ENCODE data around the gene POU3F1.

POU3F1 gene

DNA sequence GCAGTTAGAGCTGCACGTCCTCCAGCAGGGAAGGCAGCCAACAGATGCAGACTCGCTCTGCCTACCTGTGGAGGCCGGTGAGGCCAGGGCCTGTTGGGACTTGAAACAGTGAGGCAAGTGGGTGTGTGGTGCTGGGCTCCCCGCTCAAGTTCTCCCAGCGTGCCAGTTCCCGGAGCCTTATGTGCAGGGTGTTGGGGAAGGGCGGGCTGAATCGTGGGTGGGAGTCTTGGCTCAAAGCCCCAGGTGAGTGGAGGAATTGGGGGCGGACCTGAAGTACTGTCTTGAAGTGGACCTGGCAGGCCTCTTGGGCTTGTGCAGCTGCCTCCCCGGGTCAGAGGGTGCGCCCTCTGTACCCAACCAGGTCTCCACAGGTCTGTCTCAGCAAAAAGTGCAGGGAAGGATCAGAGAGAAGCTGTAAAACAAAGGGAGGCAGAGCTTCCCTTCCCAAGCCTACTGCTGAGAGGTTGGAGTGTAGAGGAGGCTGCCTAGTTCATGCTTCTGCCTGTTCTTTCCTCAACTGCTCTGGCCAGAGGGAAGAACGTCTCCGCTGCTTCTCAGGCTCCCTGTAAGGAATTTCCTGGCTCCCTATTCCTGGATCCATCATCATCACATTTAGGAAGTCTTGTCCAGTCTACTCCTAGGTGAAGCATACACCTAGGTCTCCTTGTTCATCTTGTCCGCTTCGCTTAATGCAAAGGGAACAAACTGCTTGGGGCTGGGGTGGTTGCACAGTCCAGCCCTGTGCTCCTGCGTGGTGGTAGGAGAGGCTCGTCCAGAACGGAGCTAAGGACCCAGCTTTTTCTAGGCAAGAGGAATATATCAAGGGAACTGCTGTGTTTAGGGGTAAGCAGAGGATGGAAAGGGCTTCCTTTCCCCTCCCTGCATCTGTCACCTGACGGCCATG lies 19.1 kb downstream of the POU3F1 start:
- DNase-seq, result no peak

DNA sequence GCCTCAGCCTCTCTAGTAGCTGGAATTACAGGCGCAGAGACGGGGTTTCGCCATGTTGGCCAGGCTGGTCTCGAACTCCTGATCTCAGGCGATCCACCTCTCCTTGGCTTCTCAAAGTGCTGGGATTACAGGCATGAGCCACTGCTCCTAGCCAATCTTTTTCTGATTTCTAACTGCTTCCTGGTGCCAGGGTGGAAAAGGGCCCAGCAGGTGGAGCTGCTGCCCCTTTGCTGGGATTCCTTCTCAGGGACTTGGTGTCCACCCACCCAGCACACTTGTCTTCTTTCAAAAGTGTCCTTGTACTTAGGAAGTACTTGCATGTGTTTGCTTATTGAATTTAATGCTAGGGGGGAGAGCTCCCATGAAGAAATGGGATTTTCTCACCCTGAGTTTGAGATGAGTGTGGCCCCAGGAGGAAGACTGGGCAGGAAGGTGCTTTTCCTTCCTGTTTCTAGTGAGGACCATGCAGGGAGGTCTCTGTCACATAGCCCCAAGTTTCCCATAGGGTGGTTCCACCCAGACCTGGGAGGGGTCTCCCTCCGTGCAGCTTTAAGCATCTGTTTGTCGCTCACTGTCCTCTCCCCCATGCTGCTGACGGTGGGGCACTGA lies 19.9 kb downstream of the POU3F1 start:
- peak; percentile 67 for DNase-seq

DNA sequence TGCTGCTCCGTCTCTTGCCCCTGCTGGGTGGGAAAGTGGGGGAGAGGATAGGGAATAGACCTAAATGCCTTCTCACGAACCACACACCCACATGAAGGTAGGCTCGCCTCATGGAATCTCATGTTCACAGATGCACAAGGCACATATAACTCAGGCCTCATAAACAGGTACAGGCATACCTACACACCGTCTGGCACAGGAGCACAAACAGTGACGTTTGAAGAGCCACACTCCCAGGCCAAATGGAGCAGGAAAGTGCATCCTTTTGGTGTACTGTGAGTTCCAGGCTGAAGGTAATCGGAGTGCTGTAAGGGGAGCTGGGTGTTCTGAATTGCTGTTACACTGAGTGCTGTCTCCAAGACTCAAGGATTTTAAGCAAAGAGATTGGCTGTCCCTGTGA lies 20.9 kb downstream of the POU3F1 start:
- no peak for DNase-seq

DNA sequence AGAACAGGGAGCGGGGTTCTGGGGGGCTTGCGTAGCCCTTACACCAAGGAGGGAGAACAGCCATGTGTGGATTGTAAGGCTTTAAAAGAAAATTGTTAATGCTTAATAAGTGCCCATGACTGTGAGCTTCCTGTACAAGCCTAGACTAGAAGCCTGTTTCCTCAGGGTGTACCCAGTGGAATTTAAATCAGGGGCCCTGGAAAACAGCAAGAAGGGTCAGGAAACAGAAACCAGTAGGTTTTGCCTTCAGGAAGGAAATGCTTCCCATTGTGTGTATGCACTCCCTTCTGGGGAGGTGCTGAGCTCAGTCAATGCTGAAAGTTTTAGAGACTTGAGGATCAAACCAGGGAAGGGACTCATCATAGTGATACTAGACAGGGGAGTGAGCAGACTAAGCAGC lies 21.4 kb downstream of the POU3F1 start:
- no peak for DNase-seq

DNA sequence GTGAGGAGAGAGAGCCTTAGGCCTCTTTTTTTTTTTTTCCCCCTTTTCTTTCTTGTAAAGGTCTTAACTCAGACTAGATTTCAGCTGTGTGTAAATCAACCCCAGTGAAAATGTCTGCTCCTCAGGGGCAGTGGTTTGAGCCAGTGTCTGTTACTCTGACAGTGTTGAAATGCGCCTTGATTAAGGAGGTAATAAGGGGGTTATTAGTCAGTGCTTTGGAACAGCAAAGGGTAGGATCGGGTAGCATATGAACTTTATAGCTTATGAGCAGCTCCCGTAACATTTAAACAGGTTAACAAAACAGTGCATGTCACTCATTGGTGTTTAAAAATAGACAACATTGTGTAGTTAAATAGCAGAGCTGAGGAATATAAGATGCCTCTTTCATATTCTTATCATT lies 23.8 kb downstream of the POU3F1 start:
- no peak for DNase-seq

DNA sequence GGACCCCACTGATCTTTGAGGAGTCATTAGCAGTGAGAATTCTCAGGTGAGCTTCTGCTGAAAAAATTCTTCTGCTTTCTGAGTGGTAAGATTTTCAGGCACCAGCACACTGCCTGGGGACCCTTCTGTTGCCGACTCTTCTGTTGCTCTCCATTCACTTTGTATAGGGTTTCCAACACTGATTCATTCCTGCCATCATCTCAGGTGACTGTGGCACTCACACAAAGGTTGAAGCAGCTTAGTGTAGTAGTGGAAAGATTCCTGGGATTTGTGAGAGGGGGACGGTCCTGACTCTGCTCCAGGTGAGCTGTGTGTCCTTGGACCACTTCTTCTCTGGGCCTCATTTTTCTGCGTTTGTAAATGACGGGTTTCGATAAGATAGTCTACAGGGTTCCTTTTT lies 24.6 kb downstream of the POU3F1 start:
- DNase-seq, result no peak

DNA sequence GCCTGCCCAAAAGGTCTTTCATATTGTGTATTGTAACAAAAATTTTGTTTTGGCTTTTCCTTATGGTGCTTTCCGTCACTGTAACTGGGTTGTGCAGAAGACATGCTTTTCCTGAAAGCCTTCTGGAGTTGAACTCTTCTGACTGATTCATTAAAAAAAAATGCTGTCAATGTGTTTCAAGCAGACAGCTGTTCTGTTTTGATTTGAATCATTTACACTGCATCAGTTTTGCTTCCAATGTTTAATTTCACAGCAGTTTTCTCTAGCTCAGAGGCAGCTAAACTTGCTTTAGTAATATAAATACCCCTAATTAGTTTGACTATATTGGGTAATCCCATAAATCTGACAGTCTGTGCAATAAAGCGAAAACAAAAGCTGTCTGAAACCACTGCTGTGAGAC lies 26.2 kb downstream of the POU3F1 start:
- peak; percentile 19 for DNase-seq

DNA sequence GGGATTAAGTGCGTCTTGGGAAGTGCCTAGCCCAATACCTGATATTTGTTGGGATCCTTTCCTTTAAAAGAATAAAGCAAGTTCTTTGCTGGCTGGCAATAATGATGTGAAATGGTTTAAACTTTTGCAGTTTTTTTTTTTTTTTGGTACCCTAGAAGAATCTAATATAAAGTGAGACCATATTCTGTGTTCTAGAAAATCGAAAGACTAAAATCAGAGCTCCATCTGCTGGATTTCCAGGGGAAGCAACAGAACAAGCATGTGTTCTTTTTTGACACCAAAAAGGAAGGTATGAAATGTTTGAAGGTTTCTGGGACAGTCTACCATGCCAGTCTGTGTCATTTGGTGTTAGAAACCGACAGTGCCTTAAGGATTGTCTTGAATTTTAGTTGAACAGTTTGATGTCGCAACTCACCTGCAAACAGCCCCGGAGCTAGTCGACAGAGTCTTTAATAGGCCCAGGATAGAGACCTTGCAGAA lies 27.7 kb downstream of the POU3F1 start:
- DNase-seq, result peak; percentile 59

DNA sequence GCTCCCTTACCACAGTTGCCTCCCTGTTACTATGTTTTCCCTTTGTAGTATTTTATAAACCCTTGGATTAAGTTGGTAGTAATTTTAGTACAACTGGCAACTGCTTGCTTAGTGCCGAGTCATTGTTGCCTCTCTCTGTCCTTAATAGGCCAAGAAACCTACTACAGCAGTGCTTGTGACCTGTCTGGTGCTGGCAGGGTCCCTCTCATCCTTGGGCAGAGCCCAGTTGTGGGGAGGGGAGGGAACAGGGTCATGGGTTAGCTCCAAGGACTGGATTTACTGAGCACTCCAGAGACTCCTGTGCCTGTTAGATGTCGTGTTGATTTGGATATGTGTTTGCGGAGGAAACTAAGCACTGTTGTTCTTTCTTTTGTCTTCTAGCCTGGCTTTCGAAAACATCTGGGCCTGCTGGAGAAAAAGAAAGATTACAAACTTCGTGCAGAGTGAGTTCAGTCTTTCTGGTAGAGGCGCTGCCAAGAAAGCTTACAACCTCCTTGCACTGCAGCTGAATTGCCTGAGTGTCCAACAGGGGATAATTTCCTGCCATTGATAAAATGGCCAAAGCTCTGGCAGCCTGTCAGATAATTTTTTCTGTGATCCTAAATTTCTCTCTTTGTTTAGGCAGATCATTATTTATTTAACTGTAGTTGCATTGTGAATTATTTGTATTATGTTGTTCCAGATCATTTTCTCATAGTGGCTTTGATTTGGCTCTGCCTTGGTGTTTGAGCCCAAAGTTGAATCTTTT lies 30.4 kb downstream of the POU3F1 start:
- DNase-seq, result no peak

DNA sequence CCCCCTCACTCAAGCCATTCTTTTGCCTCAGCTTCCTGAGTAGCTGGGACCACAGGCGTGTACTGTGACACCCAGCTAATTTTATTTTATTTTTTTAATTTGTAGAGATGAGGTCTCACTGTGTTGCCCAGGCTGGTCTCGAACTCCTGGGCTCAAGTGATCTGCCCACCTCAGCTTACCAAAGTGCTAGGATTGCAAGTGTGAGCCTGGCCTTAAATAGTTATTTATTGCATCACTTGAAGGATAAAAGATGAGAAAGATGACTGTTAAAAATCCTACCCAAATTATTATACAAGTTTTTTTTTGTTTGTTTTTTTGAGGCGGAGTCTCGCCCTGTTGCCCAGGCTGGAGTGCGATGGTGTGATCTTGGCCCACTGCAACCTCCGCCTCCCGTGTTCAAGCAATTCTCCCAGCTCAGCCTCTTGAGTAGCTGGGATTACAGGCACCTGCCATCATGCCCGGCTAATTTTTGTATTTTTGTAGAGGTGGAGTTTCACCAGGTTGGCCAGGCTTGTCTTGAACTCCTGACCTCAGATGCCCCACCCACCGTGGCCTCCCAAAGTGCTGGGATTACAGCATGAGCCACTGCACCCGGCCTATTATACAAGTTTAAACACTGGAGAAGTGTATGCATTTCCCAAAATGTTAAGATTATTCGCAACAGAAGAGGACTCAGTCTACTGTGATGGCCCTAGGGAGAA lies 31.7 kb downstream of the POU3F1 start:
- no peak for DNase-seq

DNA sequence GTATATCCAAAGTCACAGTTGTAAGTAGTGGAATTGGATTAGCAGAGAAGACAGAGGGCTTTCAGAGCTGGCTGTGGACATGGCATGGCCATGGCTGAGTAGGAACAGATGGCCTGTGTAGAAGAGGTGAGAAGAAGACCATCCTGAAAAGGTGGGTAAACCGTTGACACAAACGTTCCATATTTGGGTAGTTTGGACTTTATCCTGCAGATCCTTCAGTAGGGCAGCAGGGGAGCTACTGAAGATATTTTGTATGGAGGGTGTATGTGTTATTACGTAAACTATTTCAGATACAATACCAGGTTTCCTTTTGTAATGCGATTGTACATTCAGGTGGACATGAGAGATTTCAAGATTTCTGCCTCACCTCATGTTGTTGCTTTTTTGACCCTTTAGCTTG lies 32.4 kb downstream of the POU3F1 start:
- DNase-seq, result no peak

DNA sequence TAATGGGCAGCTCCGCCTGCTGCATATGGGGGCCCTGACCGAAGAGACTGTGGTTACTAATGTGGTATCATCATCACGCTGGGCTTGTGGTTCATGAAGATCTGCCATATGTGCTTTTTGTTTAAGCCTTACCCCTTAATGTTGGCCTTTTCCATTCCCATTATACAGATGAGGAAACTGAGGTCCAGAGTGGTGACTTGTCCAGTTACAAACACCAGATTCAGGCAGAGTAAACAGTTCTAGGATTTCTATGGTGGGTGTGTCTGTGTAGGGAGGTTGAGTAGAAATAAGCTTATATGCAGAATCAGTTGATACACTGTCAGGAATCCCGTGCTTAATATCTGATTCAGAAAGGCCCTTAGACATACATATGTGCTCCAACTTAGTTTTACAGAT lies 33.4 kb downstream of the POU3F1 start:
- no peak for DNase-seq

DNA sequence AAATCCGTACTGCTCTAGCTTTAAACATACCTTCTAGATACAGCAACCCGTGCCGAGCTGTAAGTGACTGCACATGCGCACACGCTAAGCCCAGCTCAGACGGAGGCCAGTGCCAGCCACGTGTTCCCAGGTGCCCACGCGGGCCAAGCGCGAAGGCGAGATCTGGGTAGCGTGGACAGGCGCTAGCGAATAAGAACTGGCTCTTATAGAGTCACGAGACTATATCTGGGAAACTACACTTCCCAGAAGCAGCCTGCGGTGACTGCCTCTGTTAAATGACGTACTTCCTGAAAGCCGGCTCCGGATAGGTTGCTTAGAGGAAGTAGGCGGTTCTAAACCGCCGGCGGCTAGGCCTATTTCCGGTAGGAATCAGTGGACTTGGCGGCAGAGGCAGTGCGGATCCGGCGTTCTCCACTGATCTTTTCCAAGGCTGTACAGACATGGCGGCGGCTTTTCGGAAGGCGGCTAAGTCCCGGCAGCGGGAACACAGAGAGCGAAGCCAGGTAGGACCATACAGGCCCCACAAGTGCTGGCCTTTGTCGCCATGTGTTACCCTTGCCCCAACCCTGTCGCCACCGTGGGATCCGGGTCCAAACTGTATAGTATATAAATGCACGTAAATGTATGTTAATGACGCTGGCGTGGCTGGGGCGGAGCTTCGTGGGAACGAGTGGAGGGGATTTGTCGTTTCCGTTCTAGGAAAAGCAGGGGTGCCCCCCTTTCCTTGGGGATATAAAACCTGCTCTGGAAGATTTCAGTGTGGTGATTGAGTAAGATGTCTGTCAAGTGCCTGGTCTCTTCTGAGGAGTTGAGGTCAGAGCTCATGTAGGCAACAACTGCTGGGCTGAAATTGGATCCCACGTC lies 34.0 kb downstream of the POU3F1 start, which contains the start of gene UTP11:
TSS of gene UTP11 (plus strand) at position 372 of the 864 bp plus-strand sequence. CDS start at position 441, 69 bp downstream.
- peak; percentile 99 for DNase-seq

DNA sequence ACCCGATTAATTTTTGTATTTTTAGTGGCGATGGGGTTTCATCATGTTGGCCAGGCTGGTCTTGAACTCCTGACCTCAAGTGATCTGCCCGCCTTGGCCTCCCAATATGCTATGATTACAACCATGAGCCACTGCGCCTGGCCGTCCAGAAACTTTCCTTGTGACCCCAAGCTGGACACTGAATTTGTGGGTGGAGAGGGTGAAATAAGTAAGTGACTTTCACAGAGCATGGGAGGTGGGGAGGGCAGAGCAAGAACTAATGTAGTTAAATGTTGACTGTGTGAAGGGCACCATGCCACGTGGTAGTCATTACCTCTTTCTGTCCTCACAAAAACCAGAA lies 36.8 kb downstream of the POU3F1 start:
- DNase-seq, result no peak

DNA sequence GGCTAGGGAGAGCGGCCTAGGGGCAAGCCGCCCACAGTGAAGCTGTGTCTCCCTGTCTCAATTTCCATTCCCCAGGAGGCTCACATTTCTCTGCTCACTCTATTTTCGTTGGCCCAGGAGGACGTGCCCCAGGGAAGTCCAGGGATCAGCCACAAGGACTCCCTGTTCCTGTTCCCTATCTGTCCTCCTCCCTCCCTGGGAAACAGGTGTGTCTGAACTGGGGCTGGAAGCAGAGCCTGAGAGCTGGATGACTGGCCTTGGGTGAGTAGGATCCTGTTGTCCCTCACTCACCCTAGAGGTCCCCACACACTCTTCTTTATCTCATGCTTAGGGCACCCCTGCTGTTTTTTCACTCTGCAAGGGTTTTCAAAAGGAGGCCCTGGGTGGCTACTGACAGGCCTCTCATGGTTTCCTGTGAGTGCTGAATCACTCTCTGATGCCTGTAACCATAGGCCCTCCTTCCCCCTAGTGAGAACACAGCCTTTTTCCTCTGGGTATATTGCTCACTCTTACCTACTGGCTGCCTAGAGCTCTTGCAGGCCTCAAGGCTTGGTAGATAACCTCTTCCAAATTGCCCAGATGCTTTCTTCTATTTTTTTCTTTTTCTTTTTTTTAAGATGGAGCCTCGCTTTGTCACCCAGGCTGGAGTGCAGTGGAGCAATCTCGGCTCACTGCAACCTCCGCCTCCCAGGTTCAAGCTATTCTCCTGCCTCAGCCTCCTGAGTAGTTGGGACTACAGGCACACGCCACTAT lies 37.3 kb downstream of the POU3F1 start:
- DNase-seq, result peak; percentile 83

DNA sequence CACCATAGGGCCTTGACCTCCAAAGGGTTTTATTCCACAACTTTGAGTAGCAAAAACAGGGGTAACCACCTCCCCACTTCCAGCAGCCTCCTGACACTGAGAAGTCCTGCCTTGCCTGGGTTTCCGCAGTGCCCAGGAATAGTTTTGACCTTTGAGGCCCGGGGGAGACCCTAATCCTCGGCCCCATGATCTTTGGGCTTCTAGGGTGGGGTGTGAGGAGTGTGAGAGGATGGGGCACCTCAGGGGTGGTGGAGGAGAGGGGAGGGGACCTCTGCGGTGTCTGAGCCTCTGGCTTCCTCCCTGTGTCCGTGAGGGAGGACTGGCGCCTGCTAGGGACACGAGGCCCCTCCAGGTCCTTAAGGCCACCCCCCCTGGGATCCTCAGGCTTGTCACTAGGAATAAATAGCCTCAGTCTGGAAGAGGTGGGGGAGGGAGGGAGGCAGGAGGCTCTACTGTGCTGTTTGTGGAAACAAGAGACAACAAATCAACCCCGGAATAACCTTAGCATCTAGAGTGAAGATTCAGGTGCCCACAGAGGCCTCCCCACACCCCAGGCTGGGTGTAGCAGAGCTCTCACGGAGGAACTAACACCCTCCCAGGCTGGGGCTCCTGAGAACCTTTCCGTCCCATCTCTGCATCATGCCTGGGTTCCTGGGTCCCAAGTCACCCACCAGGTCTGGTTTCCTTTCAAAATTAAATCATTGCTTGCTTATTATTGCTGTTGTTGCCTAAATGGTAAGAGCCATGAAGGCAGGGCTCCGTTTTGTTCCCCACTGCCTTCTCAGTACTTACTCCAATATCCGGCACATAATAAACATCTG lies 40.4 kb downstream of the POU3F1 start:
- no peak for DNase-seq

DNA sequence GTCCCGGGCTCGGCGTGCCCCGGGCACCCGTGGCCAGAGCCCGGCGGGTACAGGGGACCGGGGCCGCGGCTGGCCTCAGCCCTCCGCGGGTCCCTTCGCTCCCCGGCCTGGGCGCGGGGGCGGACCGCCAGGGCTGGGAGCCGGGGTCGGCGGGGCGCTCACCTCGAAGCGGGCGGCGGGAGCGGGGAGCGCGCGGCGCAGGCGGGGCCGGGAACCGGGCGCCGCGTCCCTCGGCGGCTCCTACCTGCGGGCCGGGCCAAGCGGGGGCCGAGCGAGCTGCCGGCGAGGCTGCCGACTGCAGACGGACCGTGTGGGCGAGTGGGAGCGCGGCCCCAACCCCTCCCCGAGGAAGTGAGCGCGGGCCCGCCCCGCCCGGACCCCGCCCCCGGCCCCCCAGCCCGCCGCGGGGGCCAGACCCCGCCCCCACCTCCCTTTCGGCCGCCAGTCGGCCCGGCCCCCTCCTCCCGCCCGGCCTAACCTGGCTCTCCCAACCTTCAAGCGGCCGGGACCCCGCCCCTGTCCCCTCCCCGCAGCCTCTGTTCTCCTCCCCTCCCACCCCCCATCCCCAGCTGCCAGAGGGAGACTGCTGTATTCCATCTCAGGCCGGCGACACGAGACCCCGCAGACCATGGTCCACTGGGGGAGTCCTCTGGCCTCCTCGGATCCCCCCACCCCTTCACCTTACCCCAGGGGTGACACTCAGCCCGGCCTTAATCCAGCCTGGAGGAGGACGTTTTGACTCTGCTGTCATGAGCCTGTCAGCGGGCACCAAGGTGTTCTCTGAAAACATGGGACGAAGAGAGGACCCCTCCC lies 41.2 kb downstream of the POU3F1 start, which contains the start of gene FHL3:
TSS of gene FHL3 (minus strand) at position 320 of the 813 bp plus-strand sequence. CDS start 6,102 bp downstream, outside the sequence.
- DNase-seq, result peak; percentile 73

DNA sequence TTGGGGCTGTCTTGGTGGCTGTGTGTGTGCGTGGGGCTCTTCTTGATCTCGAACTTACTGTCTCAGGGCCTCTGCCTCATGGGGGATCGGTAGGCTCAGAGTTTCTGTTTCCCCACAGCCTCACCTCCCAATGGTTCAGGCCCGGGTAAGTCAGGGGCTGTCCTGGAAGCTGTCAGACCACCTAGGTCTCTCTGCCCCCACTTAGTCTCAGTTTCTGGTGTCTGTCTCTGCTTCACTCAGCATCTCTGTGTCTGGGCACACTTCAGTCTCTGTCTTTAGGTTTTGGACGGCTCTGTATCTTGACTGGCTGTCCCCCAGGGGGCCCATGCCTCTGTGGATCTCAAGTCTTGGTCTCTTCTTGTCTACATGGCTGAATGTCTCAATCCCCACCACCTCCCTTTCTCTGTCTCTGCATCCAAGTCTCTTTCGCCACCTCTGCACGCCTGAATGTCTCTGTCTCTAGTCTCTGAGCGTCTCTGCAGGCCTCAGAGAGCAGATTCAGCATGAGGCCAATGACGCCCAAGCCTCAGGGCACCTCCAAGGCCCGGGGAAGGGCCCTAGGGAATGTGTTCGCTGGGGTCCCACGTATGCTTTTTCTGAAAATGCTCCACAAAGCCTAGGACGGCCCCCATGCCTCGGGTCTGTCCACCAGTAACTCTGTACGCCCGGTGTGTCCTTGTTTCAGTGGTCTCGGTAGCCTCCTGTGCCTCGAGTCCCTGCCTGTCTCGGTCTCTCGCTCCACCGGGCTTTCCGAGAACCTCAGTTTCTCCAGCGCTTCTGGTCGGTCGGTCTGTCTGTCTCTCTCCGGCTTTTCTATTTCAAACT lies 42.1 kb downstream of the POU3F1 start:
- DNase-seq, result no peak
